Activated B cell treated with CpG ODN at 0.5 μM for 24 hours (primary cell): ENCODE results near the gene STARD13. TPM values are rescaled to one million over a fixed set of nuclear protein-coding genes. Genes with fewer than 3 reads are reported as not detected.
A peak's percentile ranks its signal among the peaks of the same experiment; 100 is the strongest.

Experiments used
- ATAC-seq: fragments of 200-7000 bp; cut with Tn5 transposase; one replicate; pipeline ENCODE4 v1.10.0; 2021; ENCODE audit warnings: low read depth, mild to moderate bottlenecking, moderate library complexity
- CTCF ChIA-PET: fragments of 350-600 bp; sonication (Branson Sonifier 250); formaldehyde crosslinking; loops from one replicate; lab custom pipeline; 2021; ENCODE audit warnings: antibody characterized with exemption; lab: Charles Lee
- POLR2A ChIA-PET: fragments of 350-600 bp; sonication (Branson Sonifier 250); formaldehyde crosslinking; loops from one replicate; lab custom pipeline; 2021; ENCODE audit warnings: antibody characterized with exemption; lab: Charles Lee
- DNase-seq: peaks from one replicate; pipeline ENCODE4 v3.0.0; 2022
- H3K27ac Mint-ChIP-seq: one replicate; pipeline ENCODE4 v1.8.0; 2020; ENCODE audit warnings: mixed read lengths
- H3K27me3 Mint-ChIP-seq: one replicate; pipeline ENCODE4 v1.8.0; 2021; ENCODE audit warnings: mixed read lengths
- H3K36me3 Mint-ChIP-seq: one replicate; pipeline ENCODE4 v1.8.0; 2021; ENCODE audit warnings: low read depth, mixed read lengths
- H3K4me1 Mint-ChIP-seq: one replicate; pipeline ENCODE4 v1.8.0; 2021; ENCODE audit warnings: mixed read lengths
- H3K4me3 Mint-ChIP-seq: one replicate; pipeline ENCODE4 v1.8.0; 2020; ENCODE audit warnings: mild to moderate bottlenecking, mixed read lengths
- H3K9me3 Mint-ChIP-seq: one replicate; pipeline ENCODE4 v1.8.0; 2020; ENCODE audit warnings: mixed read lengths
- CTCF ChIP-seq: fragments of 200-600 bp; IDR thresholded peaks from one replicate; pipeline ENCODE4 v1.8.0; 2022; ENCODE audit warnings: antibody characterized with exemption, mild to moderate bottlenecking
- intact Hi-C: fragments of 100-400 bp; cut with micrococcal nuclease; formaldehyde crosslinking; loops from one replicate; pipeline ENCODE4 v1.15.1; 2024
- total RNA-seq: library from RNA; stranded (reverse); gene quantifications from 2 replicates; pipeline ENCODE4 v1.2.3, GENCODE V29; 2022

The STARD13 gene
- total RNA-seq, 1 donor from 2014 or later, result 0.13 TPM

GRCh38 chr13:33115274-33115673 is 170.3 kb downstream of the STARD13 start:
- peaks cover 24% of the 10 kb centered on the region for H3K27me3 Mint-ChIP-seq
- ATAC-seq (no peak), DNase-seq (no peak)
- ChIA-PET POLR2A (no interaction called here), CTCF (no interaction called here)
- intact Hi-C loops, result no loop called here
- peaks cover 21% of the 10 kb centered on the region for H3K4me1 Mint-ChIP-seq
- H3K9me3 Mint-ChIP-seq, result no peaks in the 10 kb centered on the region
- no peaks in the 10 kb centered on the region for H3K36me3 Mint-ChIP-seq
- no peak overlapping the region for H3K27ac Mint-ChIP-seq
- TF ChIP-seq CTCF, result no peak
- no peak overlapping the region for H3K4me3 Mint-ChIP-seq

- POLR2A ChIA-PET, result no interaction called here
- H3K9me3 Mint-ChIP-seq, result no peaks in the 10 kb centered on the region
- no peak overlapping the region for H3K27ac Mint-ChIP-seq
- no peak for TF ChIP-seq CTCF
- peaks cover 28% of the 10 kb centered on the region for H3K27me3 Mint-ChIP-seq
- intact Hi-C loops, result no loop called here
- ATAC-seq, result no peak
- CTCF ChIA-PET, result no interaction called here
- peaks cover 33% of the 10 kb centered on the region for H3K4me1 Mint-ChIP-seq
- no peak for DNase-seq
- H3K36me3 Mint-ChIP-seq, result no peaks in the 10 kb centered on the region
- H3K4me3 Mint-ChIP-seq, result no peak overlapping the region
These were observed 171.4 kb downstream of the STARD13 start for GRCh38 chr13:33114146-33114545.

- ATAC-seq (no peak), DNase-seq (no peak)
- no peaks in the 10 kb centered on the region for H3K9me3 Mint-ChIP-seq
- no peaks in the 10 kb centered on the region for H3K36me3 Mint-ChIP-seq
- ChIA-PET CTCF (no interaction called here), POLR2A (no interaction called here)
- peaks cover 40% of the 10 kb centered on the region for H3K4me1 Mint-ChIP-seq
- H3K27ac Mint-ChIP-seq, result no peak overlapping the region
- no peak overlapping the region for H3K4me3 Mint-ChIP-seq
- H3K27me3 Mint-ChIP-seq, result peaks cover 27% of the 10 kb centered on the region
- no peak for TF ChIP-seq CTCF
- intact Hi-C loops, result no loop called here
These were observed 172.8 kb downstream of the STARD13 start for GRCh38 chr13:33112766-33113165.

- no peak for ATAC-seq
- Mint-ChIP-seq H3K4me1 (peaks cover 52% of the 10 kb centered on the region), H3K36me3 (no peaks in the 10 kb centered on the region), H3K9me3 (no peaks in the 10 kb centered on the region), H3K4me3 (peak overlapping the region; percentile 68), H3K27ac (no peak overlapping the region), H3K27me3 (peaks cover 27% of the 10 kb centered on the region)
- intact Hi-C loops, result loop anchor here (1.0 kb wide), 2 partner anchors 36 to 431 kb away; no protein-coding TSS in a partner anchor
- TF ChIP-seq CTCF, result no peak
- ChIA-PET CTCF (no interaction called here), POLR2A (interaction anchor here (1.6 kb wide), 1 partner anchor 432 kb away, joined by 4 read pairs; no protein-coding TSS in a partner anchor)
- DNase-seq, result no peak
These were observed 174.0 kb downstream of the STARD13 start for GRCh38 chr13:33111414-33112110.

GRCh38 chr13:33110713-33111413 is 174.7 kb downstream of the STARD13 start:
- Mint-ChIP-seq H3K4me3 (peak overlapping the region; percentile 68), H3K4me1 (peaks cover 58% of the 10 kb centered on the region), H3K27ac (peak overlapping the region; percentile 59), H3K36me3 (no peaks in the 10 kb centered on the region), H3K27me3 (peaks cover 23% of the 10 kb centered on the region), H3K9me3 (no peaks in the 10 kb centered on the region)
- no peak for TF ChIP-seq CTCF
- POLR2A ChIA-PET, result interaction anchor here (1.6 kb wide), 1 partner anchor 432 kb away, joined by 4 read pairs; no protein-coding TSS in a partner anchor
- DNase-seq (no peak), ATAC-seq (peak; percentile 63)
- CTCF ChIA-PET, result no interaction called here
- intact Hi-C loops, result loop anchor here (1.0 kb wide), 2 partner anchors 36 to 431 kb away; no protein-coding TSS in a partner anchor
